Measurements from ENCODE around the gene BACH2.
"Not testable (repeated sequence)": the region's sequence is repeated elsewhere in the genome, so short reads cannot be mapped to it uniquely, and the experiment has no call there.

Gene BACH2

GRCh38 chr6:90068703-90069523 lies 227.7 kb downstream of the BACH2 start:
- H3K4me3 ChIP-seq (ENCODE audit: low read depth in 1 of 5, low read length in 5 of 5), result no peak overlapping the region
- H3K9me3 ChIP-seq (ENCODE audit: control insufficient read depth in 5 of 5, low read length in 5 of 5), result no peaks in the 10 kb centered on the region
- no peak overlapping the region for H3K9ac ChIP-seq (ENCODE audit: low read length in 5 of 5)
- H3K27me3 ChIP-seq (ENCODE audit: control insufficient read depth in 5 of 5, insufficient read depth in 4 of 5, low read length in 5 of 5), result no peaks in the 10 kb centered on the region
- H3K36me3 ChIP-seq (ENCODE audit: control insufficient read depth in 5 of 5, insufficient read depth in 5 of 5, low read length in 5 of 5), result no peaks in the 10 kb centered on the region
- H3K27ac ChIP-seq (ENCODE audit: low read depth, low read length), result no peak overlapping the region
- H3K4me1 ChIP-seq (ENCODE audit: control insufficient read depth in 5 of 5, insufficient read depth in 5 of 5, low read length in 5 of 5), result peaks cover 0 to 6% (median 0%) of the 10 kb centered on the region in 5 donors

- H3K27me3 ChIP-seq (ENCODE audit: control insufficient read depth in 5 of 5, insufficient read depth in 4 of 5, low read length in 5 of 5), result no peaks in the 10 kb centered on the region
- H3K4me1 ChIP-seq (ENCODE audit: control insufficient read depth in 5 of 5, insufficient read depth in 5 of 5, low read length in 5 of 5), result peaks cover 0 to 6% (median 0%) of the 10 kb centered on the region in 5 donors
- no peak overlapping the region for H3K4me3 ChIP-seq (ENCODE audit: low read depth in 1 of 5, low read length in 5 of 5)
- no peaks in the 10 kb centered on the region for H3K36me3 ChIP-seq (ENCODE audit: control insufficient read depth in 5 of 5, insufficient read depth in 5 of 5, low read length in 5 of 5)
- no peak overlapping the region for H3K27ac ChIP-seq (ENCODE audit: low read depth, low read length)
- no peaks in the 10 kb centered on the region for H3K9me3 ChIP-seq (ENCODE audit: control insufficient read depth in 5 of 5, low read length in 5 of 5)
- no peak overlapping the region for H3K9ac ChIP-seq (ENCODE audit: low read length in 5 of 5)
Measured at GRCh38 chr6:90068264-90068663, 228.4 kb downstream of the BACH2 start.

GRCh38 chr6:90066697-90067096 lies 229.9 kb downstream of the BACH2 start:
- H3K36me3 ChIP-seq (ENCODE audit: control insufficient read depth in 5 of 5, insufficient read depth in 5 of 5, low read length in 5 of 5), result no peaks in the 10 kb centered on the region

GRCh38 chr6:90065173-90065572 lies 231.5 kb downstream of the BACH2 start:
- Histone ChIP-seq H3K9ac (ENCODE audit: low read length in 5 of 5) (no peak overlapping the region), H3K9me3 (ENCODE audit: control insufficient read depth in 5 of 5, low read length in 5 of 5) (no peaks in the 10 kb centered on the region), H3K4me1 (ENCODE audit: control insufficient read depth in 5 of 5, insufficient read depth in 5 of 5, low read length in 5 of 5) (peaks cover 0 to 6% (median 0%) of the 10 kb centered on the region in 5 donors)

More at GRCh38 chr6:90066697-90067096, 229.9 kb downstream of the BACH2 start:
- H3K27ac ChIP-seq (ENCODE audit: low read depth, low read length), result no peak overlapping the region
- H3K4me1 ChIP-seq (ENCODE audit: control insufficient read depth in 5 of 5, insufficient read depth in 5 of 5, low read length in 5 of 5), result peaks cover 0 to 6% (median 0%) of the 10 kb centered on the region in 5 donors
- no peaks in the 10 kb centered on the region for H3K9me3 ChIP-seq (ENCODE audit: control insufficient read depth in 5 of 5, low read length in 5 of 5)
- H3K27me3 ChIP-seq (ENCODE audit: control insufficient read depth in 5 of 5, insufficient read depth in 4 of 5, low read length in 5 of 5), result no peaks in the 10 kb centered on the region
- no peak overlapping the region for H3K4me3 ChIP-seq (ENCODE audit: low read depth in 1 of 5, low read length in 5 of 5)
- no peak overlapping the region for H3K9ac ChIP-seq (ENCODE audit: low read length in 5 of 5)

GRCh38 chr6:90062667-90063066 lies 234.0 kb downstream of the BACH2 start:
- no peaks in the 10 kb centered on the region for H3K9me3 ChIP-seq (ENCODE audit: control insufficient read depth in 5 of 5, low read length in 5 of 5)
- no peak overlapping the region for H3K4me3 ChIP-seq (ENCODE audit: low read depth in 1 of 5, low read length in 5 of 5)
- no peaks in the 10 kb centered on the region for H3K27me3 ChIP-seq (ENCODE audit: control insufficient read depth in 5 of 5, insufficient read depth in 4 of 5, low read length in 5 of 5)
- no peaks in the 10 kb centered on the region for H3K36me3 ChIP-seq (ENCODE audit: control insufficient read depth in 5 of 5, insufficient read depth in 5 of 5, low read length in 5 of 5)
- no peak overlapping the region for H3K9ac ChIP-seq (ENCODE audit: low read length in 5 of 5)
- no peak overlapping the region for H3K27ac ChIP-seq (ENCODE audit: low read depth, low read length)
- H3K4me1 ChIP-seq (ENCODE audit: control insufficient read depth in 5 of 5, insufficient read depth in 5 of 5, low read length in 5 of 5), result no peaks in the 10 kb centered on the region

More at GRCh38 chr6:90065173-90065572, 231.5 kb downstream of the BACH2 start:
- H3K4me3 ChIP-seq (ENCODE audit: low read depth in 1 of 5, low read length in 5 of 5), result no peak overlapping the region
- H3K27me3 ChIP-seq (ENCODE audit: control insufficient read depth in 5 of 5, insufficient read depth in 4 of 5, low read length in 5 of 5), result no peaks in the 10 kb centered on the region
- no peak overlapping the region for H3K27ac ChIP-seq (ENCODE audit: low read depth, low read length)
- no peaks in the 10 kb centered on the region for H3K36me3 ChIP-seq (ENCODE audit: control insufficient read depth in 5 of 5, insufficient read depth in 5 of 5, low read length in 5 of 5)

- Histone ChIP-seq H3K4me3 (ENCODE audit: low read depth in 1 of 5, low read length in 5 of 5) (no peak overlapping the region), H3K36me3 (ENCODE audit: control insufficient read depth in 5 of 5, insufficient read depth in 5 of 5, low read length in 5 of 5) (no peaks in the 10 kb centered on the region), H3K27me3 (ENCODE audit: control insufficient read depth in 5 of 5, insufficient read depth in 4 of 5, low read length in 5 of 5) (no peaks in the 10 kb centered on the region), H3K27ac (ENCODE audit: low read depth, low read length) (no peak overlapping the region), H3K9me3 (ENCODE audit: control insufficient read depth in 5 of 5, low read length in 5 of 5) (no peaks in the 10 kb centered on the region), H3K9ac (ENCODE audit: low read length in 5 of 5) (no peak overlapping the region), H3K4me1 (ENCODE audit: control insufficient read depth in 5 of 5, insufficient read depth in 5 of 5, low read length in 5 of 5) (no peaks in the 10 kb centered on the region)
Measured at GRCh38 chr6:90062051-90062450, 234.6 kb downstream of the BACH2 start.

GRCh38 chr6:90059178-90059577 lies 237.5 kb downstream of the BACH2 start:
- H3K9me3 ChIP-seq (ENCODE audit: control insufficient read depth in 5 of 5, low read length in 5 of 5); H3K27ac ChIP-seq (ENCODE audit: low read depth, low read length); H3K4me3 ChIP-seq (ENCODE audit: low read depth in 1 of 5, low read length in 5 of 5); H3K9ac ChIP-seq (ENCODE audit: low read length in 5 of 5); H3K4me1 ChIP-seq (ENCODE audit: control insufficient read depth in 5 of 5, insufficient read depth in 5 of 5, low read length in 5 of 5); H3K36me3 ChIP-seq (ENCODE audit: control insufficient read depth in 5 of 5, insufficient read depth in 5 of 5, low read length in 5 of 5); H3K27me3 ChIP-seq (ENCODE audit: control insufficient read depth in 5 of 5, insufficient read depth in 4 of 5, low read length in 5 of 5): not testable (repeated sequence)

- not testable (repeated sequence) for H3K36me3 ChIP-seq (ENCODE audit: control insufficient read depth in 5 of 5, insufficient read depth in 5 of 5, low read length in 5 of 5); H3K4me1 ChIP-seq (ENCODE audit: control insufficient read depth in 5 of 5, insufficient read depth in 5 of 5, low read length in 5 of 5)
Measured at GRCh38 chr6:90055924-90056323, 240.7 kb downstream of the BACH2 start.

GRCh38 chr6:90054193-90054592 lies 242.4 kb downstream of the BACH2 start:
- not testable (repeated sequence) for H3K27ac ChIP-seq (ENCODE audit: low read depth, low read length); H3K4me1 ChIP-seq (ENCODE audit: control insufficient read depth in 5 of 5, insufficient read depth in 5 of 5, low read length in 5 of 5); H3K4me3 ChIP-seq (ENCODE audit: low read depth in 1 of 5, low read length in 5 of 5); H3K36me3 ChIP-seq (ENCODE audit: control insufficient read depth in 5 of 5, insufficient read depth in 5 of 5, low read length in 5 of 5); H3K9ac ChIP-seq (ENCODE audit: low read length in 5 of 5); H3K9me3 ChIP-seq (ENCODE audit: control insufficient read depth in 5 of 5, low read length in 5 of 5); H3K27me3 ChIP-seq (ENCODE audit: control insufficient read depth in 5 of 5, insufficient read depth in 4 of 5, low read length in 5 of 5)

More at GRCh38 chr6:90055924-90056323, 240.7 kb downstream of the BACH2 start:
- H3K4me3 ChIP-seq (ENCODE audit: low read depth in 1 of 5, low read length in 5 of 5); H3K9ac ChIP-seq (ENCODE audit: low read length in 5 of 5); H3K27me3 ChIP-seq (ENCODE audit: control insufficient read depth in 5 of 5, insufficient read depth in 4 of 5, low read length in 5 of 5); H3K27ac ChIP-seq (ENCODE audit: low read depth, low read length); H3K9me3 ChIP-seq (ENCODE audit: control insufficient read depth in 5 of 5, low read length in 5 of 5): not testable (repeated sequence)

- no peaks in the 10 kb centered on the region for H3K9me3 ChIP-seq (ENCODE audit: control insufficient read depth in 5 of 5, low read length in 5 of 5)
- no peaks in the 10 kb centered on the region for H3K4me1 ChIP-seq (ENCODE audit: control insufficient read depth in 5 of 5, insufficient read depth in 5 of 5, low read length in 5 of 5)
- no peak overlapping the region for H3K9ac ChIP-seq (ENCODE audit: low read length in 5 of 5)
- H3K27ac ChIP-seq (ENCODE audit: low read depth, low read length), result no peak overlapping the region
- no peaks in the 10 kb centered on the region for H3K27me3 ChIP-seq (ENCODE audit: control insufficient read depth in 5 of 5, insufficient read depth in 4 of 5, low read length in 5 of 5)
- H3K4me3 ChIP-seq (ENCODE audit: low read depth in 1 of 5, low read length in 5 of 5), result no peak overlapping the region
- H3K36me3 ChIP-seq (ENCODE audit: control insufficient read depth in 5 of 5, insufficient read depth in 5 of 5, low read length in 5 of 5), result no peaks in the 10 kb centered on the region
Measured at GRCh38 chr6:90053614-90054013, 243.0 kb downstream of the BACH2 start.

All from subcutaneous abdominal adipose tissue (tissue), 5 donors.